AG04450 (cell line): ENCODE data around the gene RNF126. TPM values are rescaled to one million over a fixed set of nuclear protein-coding genes. Genes with fewer than 3 reads are reported as not detected.

Source experiments
- CTCF ChIA-PET: fragments of 300-600, 350-600 bp; formaldehyde crosslinking; extraction: SDS; loops from one replicate; lab custom pipeline; 2022; ENCODE audit warnings: antibody characterized with exemption, inconsistent platforms; lab: Charles Lee
- POLR2A ChIA-PET: fragments of 350-600 bp; formaldehyde crosslinking; extraction: SDS; loops from one replicate; lab custom pipeline; 2021; ENCODE audit warnings: antibody characterized with exemption, inconsistent platforms; lab: Yijun Ruan, JAX
- DNase-seq: peaks from one replicate; pipeline ENCODE4 v3.0.0-alpha.2; 2011; ENCODE audit warnings: low read depth, low spot score
- H3K27ac ChIP-seq: one replicate; pipeline ENCODE4 v1.5.1; 2012; ENCODE audit warnings: low read depth, low read length, control low read depth
- H3K27me3 ChIP-seq: one replicate; pipeline ENCODE4 v1.6.0; 2012; ENCODE audit warnings: low read length; ENCODE audit not compliant: control insufficient read depth, insufficient read depth
- H3K4me3 ChIP-seq: 2 replicates; pipeline ENCODE4 v1.5.1; 2011; ENCODE audit warnings: mild to moderate bottlenecking, low read depth, low read length, control low read depth
- H3K9me3 ChIP-seq: 2 replicates; pipeline ENCODE4 v1.5.1; 2012; ENCODE audit warnings: low read length; ENCODE audit not compliant: control insufficient read depth, insufficient read depth
- CTCF ChIP-seq: IDR thresholded peaks from 2 replicates; pipeline ENCODE4 v1.5.1; 2011; ENCODE audit warnings: low read depth, low read length, control low read depth, inconsistent platforms
- polyA plus RNA-seq: library from polyadenylated mRNA; depleted of rRNA; stranded (reverse); fragments of >200 nt; gene quantifications from 2 replicates; pipeline ENCODE4 v1.2.3, GENCODE V29; 2011

Gene RNF126
- polyA plus RNA-seq, 1 experiment = 1.7 TPM

GRCh38 chr19:619286-620002, 43.6 kb downstream of the RNF126 start:
- H3K4me3 ChIP-seq = no peak overlapping the region
- DNase-seq = no peak
- ChIA-PET POLR2A (no interaction called here), CTCF (no interaction called here)
- no peak for TF ChIP-seq CTCF
- no peaks in the 10 kb centered on the region for H3K27me3 ChIP-seq
- H3K9me3 ChIP-seq = peaks cover 17% of the 10 kb centered on the region; the same call in 1 of the 2 replicates
- no peak overlapping the region for H3K27ac ChIP-seq

- POLR2A ChIA-PET = no interaction called here
- Histone ChIP-seq H3K27ac (no peak overlapping the region), H3K4me3 (no peak overlapping the region), H3K9me3 (peaks cover 17% of the 10 kb centered on the region; the same call in 1 of the 2 replicates), H3K27me3 (no peaks in the 10 kb centered on the region)
- no peak for DNase-seq
- TF ChIP-seq CTCF = no peak
- CTCF ChIA-PET = no interaction called here
Measured at GRCh38 chr19:618674-619285, 44.2 kb downstream of the RNF126 start.

- peaks cover 17% of the 10 kb centered on the region; the same call in 1 of the 2 replicates for H3K9me3 ChIP-seq
- H3K4me3 ChIP-seq = no peak overlapping the region
- DNase-seq = no peak
- POLR2A ChIA-PET = no interaction called here
- no peak for TF ChIP-seq CTCF
- H3K27me3 ChIP-seq = no peaks in the 10 kb centered on the region
- no peak overlapping the region for H3K27ac ChIP-seq
- CTCF ChIA-PET = no interaction called here
Measured at GRCh38 chr19:618247-618619, 44.8 kb downstream of the RNF126 start.

GRCh38 chr19:617551-618246, 45.3 kb downstream of the RNF126 start:
- POLR2A ChIA-PET = no interaction called here
- DNase-seq = no peak

More at GRCh38 chr19:617551-618246, 45.3 kb downstream of the RNF126 start:
- no peak overlapping the region for H3K4me3 ChIP-seq
- H3K9me3 ChIP-seq = peaks cover 17% of the 10 kb centered on the region; the same call in 1 of the 2 replicates
- H3K27ac ChIP-seq = no peak overlapping the region
- TF ChIP-seq CTCF = no peak
- CTCF ChIA-PET = no interaction called here
- no peaks in the 10 kb centered on the region for H3K27me3 ChIP-seq
